Central memory CD4-positive, alpha-beta T cell (primary cell): ENCODE results near the gene RASA1.

Experiments used
- DNase-seq: peaks from one replicate; pipeline ENCODE4 v3.0.0; 2022

RASA1 gene

DNA sequence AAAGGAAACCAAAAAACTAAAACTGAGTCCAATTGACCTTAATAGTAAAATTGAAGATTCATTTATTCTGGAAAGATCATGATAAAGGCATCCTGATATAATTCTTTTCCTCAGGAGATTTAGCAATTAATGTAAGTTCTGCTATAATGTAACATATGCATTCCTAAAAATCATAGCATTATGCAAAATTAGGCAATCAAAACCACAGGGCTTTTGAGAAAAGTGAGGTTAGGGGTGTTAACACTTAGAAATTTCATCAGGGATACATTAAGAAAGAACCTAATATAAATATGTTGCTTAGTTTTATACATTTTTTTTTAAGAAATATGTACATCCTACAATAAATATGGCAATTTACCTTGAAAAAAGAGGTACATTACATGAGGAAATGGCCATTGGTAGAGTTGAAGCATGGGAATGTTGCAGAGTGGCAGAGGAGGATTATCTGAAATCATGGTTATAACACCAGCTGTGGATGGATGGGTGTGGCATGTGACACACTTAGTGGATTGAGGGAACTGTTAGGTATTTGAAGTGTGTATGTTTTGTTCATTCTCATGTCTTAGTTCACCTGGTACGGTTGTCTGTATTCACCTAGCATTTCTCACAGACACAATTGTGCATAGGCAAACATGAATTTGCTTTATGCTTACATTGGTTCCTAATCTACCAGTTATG is 94.0 kb downstream of the RASA1 start:
- DNase-seq: no peak

- DNase-seq: no peak
Measured at GRCh38 chr5:87367243-87367642, 99.6 kb downstream of the RASA1 start.

- no peak for DNase-seq
Measured at GRCh38 chr5:87368601-87369000, 100.9 kb downstream of the RASA1 start.

DNA sequence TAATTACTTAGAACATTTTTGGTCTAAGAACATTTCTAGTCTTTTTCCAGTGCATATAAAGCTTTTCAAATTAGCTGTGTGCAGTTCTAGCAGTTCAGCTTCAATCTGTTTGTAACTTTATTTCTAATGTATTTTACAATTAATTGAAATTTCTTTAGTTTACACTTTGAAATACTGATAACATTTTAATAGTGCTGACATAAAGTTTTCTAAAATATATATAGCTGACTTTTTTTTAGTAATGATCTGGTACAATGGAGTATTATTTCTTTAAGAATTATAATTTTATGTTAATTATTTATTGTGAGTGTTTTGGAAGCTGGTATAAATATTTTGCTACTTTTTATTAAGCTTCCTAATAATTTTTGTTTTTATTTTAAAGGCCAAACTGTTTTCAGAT is 101.7 kb downstream of the RASA1 start:
- no peak for DNase-seq

DNA sequence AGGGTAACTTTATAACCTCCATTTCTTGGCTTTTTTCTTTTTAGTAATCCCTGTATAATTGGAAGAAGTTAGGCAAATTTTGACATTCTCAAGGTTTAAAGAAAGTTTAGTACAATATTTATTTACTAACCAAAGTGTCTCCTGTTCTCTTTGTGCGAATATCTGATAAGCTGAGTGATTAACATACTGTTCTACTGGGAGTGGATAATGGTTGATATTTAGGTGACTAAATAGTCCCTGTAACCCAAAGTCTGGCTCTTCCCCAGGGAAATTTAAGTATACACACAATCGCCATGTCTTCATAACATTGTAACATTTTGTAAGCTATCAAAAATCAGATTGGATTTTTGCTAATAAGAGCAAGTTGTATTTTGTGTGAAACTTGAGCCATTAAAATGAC is 105.0 kb downstream of the RASA1 start:
- no peak for DNase-seq

GRCh38 chr5:87382224-87382623 is 114.5 kb downstream of the RASA1 start:
- DNase-seq: no peak

DNA sequence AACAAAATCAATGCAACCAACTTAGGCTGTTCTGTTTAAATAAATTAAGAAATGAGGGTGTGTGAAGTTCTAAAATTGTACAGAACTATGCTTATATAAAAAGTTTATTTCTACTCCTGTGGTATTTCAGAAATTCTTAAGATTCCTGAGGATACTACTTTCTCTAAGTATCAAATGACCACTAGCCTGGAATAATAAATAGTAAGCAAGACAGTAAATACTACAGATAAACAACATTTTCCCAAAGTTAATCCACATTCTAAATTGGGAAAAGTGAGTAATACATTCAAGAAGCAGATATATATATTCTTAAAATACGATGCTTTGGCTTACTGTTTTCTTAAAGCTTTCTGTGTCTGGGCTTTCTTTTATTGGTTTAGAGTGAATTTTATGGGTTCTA is 115.5 kb downstream of the RASA1 start:
- no peak for DNase-seq

DNA sequence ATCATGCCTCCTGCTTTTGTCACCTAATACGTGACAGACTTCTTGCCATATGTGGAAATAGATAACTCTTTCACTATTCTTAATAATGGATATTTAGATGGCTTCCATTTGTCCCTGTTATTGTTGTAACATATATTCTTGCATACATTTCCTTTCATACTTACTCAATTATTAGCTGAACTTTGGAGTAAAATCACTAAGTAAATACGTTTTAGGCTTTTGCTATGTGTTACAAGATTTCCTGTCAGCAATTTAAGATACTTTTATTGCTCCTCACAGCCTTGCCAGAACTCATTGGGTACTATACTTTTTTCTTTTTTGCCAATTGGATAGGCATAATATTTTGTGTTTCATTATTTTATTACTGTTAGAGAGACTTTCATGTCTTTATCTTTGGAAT is 118.1 kb downstream of the RASA1 start:
- DNase-seq: no peak

DNA sequence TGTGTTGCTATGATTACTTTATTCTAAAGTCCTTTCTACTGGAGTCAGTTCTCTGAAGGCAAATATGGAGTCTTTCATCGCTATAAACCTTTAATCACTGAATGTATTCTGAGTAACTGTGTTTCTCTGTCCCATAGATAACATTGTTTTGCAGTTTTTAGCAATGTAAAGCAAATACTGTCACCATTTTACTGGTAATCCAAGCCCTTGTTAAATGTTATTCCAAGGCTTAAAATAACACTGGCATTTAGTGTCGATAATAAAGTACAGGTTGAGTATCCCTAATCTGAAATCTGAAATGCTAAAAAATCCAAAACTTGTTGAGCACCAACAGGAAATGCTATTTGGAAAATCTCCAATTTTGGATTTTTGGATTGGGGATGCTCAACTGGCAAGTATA is 120.4 kb downstream of the RASA1 start:
- no peak for DNase-seq

- no peak for DNase-seq
Measured at GRCh38 chr5:87389296-87390034, 121.8 kb downstream of the RASA1 start.

- DNase-seq: no peak
Measured at GRCh38 chr5:87390075-87390474, 122.4 kb downstream of the RASA1 start.

- DNase-seq: no peak
Measured at GRCh38 chr5:87390576-87391199, 123.0 kb downstream of the RASA1 start.

GRCh38 chr5:87392170-87392569 is 124.5 kb downstream of the RASA1 start:
- no peak for DNase-seq

DNA sequence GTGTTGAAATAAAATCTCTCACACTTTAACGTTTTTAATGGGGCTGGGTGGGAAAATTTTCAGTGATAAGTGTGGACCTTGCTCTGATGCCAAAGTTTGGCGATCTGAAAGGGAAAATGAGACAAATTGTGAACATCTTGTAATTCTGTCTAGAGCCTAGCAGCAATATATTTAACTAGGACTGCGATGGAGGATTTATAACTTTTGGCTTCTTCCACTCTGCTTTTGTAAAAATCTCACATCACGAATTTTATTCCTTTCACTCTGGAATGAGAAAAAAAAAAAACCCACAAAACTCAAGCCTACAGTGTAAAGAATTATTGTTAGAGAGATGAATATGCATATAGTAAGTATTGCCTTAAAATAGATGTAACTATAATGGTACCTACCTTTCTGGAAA is 125.1 kb downstream of the RASA1 start:
- DNase-seq: no peak

- DNase-seq: no peak
Measured at GRCh38 chr5:87393331-87393730, 125.6 kb downstream of the RASA1 start.

DNA sequence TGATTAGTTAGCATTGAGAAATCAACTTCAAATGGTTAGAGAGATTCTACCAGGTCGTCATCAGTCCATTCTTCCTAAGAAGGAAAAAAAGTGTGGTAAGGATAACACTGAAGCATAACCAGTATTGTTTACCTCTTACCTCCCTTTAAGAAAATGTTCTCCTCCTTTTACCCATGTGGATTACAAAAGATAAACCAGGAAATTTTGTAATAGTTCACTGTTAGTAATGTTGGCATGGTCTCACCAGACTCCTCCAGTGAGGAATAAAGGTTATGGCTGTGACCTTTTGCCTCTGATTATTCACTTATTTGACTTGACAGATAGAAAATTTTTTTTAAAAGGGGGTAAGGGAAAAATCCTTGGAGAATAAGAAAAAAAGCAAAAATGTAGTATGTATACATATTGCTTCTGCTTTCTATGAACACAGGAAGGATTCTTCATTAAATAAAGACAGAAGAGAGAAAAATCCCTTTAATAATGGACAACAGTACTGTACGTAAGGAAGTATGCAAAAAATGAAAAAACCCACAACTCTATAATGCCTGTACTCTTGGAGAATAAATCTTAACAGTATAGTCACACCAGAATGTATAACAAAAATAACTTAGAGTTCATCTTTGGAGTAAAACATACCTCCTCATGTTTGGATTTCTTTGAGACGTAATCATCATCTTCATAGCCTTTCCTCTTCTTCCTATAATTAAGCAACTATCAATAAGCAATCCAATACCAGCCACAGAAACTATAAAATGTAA is 126.9 kb downstream of the RASA1 start:
- DNase-seq: no peak

DNA sequence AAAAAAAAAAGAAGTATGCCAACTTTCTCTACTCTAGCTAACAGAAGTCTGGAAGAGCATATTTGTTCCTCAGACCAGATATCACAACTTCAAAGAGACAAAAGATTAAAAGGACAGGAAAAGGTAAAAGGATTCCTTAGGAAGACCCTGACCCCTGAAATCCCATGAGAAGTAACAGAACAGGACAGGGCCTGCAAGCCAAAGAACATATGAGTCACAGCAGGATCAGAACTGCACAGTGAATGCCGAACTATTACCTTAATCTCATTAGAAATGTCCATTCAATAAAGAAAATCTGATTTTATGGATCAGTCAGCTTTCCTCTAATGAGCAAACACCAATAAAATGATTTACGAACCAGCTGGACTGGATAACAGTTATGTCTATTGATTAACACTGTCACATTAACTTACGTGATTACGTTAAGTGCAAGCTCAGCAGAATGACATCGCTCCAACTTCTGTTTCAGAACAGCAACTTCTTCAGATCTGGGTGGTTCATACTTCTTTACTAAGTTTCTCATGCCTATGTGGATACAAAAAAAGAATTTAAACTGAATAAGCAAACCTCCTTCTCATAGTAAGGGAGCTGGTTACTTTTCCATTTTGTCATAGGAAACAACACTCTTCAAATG is 131.4 kb downstream of the RASA1 start:
- no peak for DNase-seq

- DNase-seq: no peak
Measured at GRCh38 chr5:87399720-87400119, 132.0 kb downstream of the RASA1 start.

GRCh38 chr5:87400305-87400899 is 132.7 kb downstream of the RASA1 start:
- peak; percentile 49 for DNase-seq

DNA sequence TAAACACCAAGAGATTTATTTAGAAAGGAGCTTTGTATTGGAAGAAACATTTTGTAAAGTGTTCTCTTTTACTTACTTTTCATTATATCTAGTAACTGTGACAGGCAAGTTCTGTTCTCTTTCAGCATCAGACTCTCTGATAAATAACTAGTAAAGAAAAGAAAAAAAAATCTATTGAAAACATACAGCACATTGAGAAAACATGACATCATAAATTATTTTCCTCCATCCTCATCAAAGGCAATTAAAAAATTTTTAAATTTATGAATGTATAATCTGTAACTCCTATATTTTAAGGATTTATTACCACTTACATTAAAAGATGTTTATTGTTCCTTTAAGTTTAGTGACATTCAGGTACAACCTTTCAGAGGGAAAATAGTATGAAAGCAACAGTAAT is 133.9 kb downstream of the RASA1 start:
- DNase-seq: no peak

GRCh38 chr5:87403409-87403808 is 135.7 kb downstream of the RASA1 start:
- DNase-seq: no peak

DNA sequence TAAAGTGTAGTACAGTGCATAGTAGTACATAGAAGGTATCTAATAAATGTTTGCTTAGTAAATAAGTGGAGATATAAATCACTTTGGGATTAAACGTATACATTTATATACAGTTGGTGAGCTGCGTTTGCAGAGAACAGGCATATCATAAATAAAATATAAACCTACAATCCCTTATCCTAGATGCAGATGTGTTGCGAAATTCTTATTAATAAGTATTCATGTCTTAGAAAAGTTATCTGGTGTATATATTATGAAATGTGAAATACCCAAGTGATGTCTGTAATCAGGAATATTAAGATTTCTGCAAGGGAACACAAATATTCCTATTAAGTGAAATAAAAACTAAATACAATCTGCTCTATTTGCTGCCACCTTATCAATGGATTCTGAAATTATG is 136.2 kb downstream of the RASA1 start:
- no peak for DNase-seq

DNA sequence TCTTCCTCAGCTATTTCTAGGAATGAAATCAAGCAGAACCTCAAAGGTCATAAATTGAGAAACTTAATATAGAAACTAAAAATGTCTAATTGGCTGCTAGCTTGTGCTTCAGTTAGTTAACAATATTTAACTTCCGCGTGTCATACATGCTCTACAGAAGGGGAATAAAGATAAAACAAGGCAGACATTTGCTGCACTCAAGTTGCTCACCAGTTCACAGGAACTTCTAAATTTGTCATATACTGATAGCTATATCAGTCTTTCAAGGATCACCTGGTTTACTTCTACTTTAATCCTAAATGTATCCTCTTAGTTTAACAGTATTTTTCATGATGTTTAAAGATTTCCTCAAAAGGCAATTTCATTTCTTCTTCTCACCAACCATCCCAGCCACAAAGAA is 136.7 kb downstream of the RASA1 start:
- no peak for DNase-seq
